HT-29 (cell line): ENCODE results near the gene PIK3AP1. TPM values are rescaled to one million over a fixed set of nuclear protein-coding genes. Genes with fewer than 3 reads are reported as not detected.

Experiments
- DNase-seq: peaks from one replicate; pipeline ENCODE4 v3.0.0-alpha.2; 2015; ENCODE audit warnings: low spot score
- total RNA-seq: library from RNA; depleted of rRNA; stranded (reverse); fragments of >200 nt; shearing (Covaris generic); gene quantifications from 2 replicates; pipeline ENCODE4 v1.2.3, GENCODE V29; 2014

PIK3AP1 gene
- total RNA-seq, 1 experiment from 2014 or later, result 12.8 TPM

DNA sequence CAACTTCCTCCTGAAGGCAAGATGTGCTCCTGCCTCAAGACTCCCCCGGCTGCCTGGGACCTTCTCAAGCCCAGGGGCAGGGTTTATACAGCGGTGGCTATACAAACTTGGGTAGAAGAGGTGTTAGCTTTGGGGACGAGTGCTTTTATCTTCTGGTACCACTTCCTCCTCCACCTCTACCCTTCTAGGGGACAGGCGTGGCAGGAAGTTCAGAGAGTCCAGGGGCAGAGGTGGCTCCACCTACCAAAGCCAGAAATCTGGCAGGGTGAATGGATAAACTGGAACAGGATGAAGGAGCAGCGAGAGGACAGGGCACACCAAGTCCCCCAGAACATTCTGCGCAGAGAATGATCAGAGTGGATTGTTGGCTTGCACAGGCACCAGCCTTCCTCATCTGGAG, 109.5 kb downstream of the PIK3AP1 start:
- peak; percentile 40 for DNase-seq

DNA sequence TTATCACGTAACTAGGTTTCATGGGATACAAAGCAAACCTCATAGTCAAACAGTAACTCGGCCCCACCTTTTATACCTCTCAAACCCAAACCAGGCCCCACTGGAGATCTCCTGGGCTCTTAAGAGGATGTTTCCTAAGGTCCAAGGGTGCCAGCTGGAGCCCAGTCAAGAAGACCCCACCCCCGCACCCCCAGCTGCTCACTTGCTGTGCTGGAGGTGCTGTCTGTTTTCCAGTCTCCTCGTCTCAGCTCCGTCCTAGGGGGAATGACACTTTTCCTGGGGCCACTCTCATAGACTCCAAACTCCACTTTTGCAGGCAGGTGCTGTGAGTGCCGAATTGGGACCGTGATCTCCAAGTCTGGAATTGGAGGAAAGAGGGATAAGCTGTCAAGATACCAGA, 110.8 kb downstream of the PIK3AP1 start:
- no peak for DNase-seq

DNA sequence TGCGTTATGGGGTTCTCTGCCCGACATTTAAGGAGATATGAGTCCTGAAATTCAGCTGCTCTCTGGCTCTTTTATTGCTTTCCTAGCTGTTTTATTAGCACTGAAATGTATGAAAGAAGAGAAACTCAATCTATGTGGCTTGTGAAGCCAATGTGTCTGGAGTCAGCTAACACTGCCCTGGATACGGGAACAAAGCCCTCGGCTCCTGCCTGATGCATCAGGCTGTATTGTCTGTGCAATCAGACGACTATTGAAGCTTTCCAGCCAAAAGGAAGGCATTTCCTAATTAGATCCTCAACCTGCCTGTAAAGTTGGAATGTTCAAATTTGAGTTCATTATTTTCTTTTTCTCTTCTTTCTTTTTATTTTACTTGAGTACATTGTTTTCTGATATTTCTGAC, 111.5 kb downstream of the PIK3AP1 start:
- DNase-seq, result no peak

DNA sequence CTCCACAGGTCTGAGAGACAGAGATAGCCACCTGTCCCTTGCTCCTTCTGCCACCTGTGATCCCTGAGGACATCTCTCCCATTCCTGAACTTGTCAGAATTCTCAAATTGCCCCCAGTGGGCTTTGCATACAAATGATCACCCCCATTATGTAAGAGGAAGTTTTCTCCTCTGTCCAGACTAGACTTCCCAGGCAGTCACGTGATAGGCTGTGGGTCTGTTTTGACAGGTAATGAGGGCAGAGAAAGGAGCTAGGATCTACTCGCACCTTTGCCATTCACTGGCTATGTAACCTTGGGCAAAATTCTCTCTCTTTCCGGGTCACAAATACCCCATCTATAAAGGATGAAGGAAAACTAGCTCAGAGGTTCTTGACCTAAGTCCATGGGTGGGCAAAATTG, 112.1 kb downstream of the PIK3AP1 start:
- DNase-seq, result no peak

DNA sequence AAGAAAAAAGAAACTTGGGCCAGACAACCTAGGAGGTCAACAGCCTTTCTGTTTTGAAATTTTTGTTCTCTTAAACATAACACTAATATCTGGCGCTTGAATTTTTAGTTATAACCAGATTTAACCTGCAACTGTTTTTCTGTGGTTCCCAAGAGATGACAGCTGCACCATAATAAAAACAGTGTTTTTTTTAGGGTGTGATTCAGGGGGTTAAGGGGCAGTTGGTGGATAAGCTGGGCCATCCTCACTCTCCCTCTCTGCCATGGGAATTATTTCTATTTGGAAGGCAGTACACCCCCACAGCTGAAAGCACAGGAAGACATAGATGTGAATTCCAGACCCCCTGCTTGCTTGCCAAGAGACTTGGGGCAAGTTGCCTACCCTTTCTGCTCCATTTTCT, 113.4 kb downstream of the PIK3AP1 start:
- no peak for DNase-seq

DNA sequence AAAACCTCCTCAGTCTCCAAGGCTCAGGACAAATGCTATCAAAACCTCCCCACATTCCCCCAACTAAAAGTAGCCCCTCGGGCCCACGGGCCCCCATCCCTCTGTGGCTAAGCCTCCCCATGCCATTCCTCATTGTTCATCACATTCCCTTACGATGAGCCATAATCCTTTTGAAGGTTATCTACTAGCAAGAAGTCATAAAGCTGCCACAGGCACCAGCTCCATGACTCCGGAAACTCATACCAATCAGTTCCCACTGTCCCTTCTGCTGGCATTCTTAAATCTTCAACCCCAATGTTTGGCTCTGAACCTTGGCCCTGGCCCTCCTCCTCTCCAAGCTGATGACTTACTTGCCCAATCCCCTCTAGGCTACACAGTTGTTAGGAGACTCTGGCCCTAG, 114.1 kb downstream of the PIK3AP1 start:
- no peak for DNase-seq

DNA sequence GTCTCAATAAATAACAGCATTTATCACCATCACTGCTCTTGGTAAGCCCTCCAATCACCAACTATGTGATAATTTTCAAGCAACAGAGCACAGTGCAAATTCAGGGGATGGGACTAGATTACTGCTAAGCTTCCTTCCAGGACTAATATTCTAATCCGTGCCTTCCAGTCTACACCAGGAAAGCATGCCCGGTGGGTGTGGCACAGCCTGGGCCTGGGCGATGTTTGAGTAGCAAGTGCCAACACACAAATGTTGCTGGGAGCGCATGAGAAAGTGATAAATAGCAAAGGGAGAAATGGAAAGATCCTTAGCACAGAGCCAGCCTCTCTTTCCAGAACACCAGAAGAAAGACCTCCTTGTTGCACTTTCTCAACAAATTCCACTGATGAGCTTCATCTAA, 120.0 kb downstream of the PIK3AP1 start:
- no peak for DNase-seq

DNA sequence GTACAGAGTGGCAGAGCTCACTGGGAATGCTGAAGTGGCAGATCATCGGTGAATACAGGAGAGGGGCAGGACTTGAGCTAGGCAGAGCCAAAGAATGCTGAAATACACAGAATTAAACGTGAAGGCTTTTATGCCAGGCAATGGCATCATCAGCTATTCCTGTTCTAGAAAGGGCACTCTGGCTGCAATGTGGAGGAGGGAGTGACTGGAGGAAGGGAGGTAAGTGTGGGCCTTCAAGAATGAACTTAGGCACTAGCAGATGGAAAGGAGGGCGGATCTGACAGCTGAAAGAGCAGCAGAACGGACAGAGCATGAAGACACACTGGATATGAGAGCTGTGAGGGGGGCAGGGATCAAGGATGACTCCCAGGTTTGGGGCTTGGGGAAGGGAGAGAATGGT, 121.5 kb downstream of the PIK3AP1 start:
- DNase-seq, result no peak

DNA sequence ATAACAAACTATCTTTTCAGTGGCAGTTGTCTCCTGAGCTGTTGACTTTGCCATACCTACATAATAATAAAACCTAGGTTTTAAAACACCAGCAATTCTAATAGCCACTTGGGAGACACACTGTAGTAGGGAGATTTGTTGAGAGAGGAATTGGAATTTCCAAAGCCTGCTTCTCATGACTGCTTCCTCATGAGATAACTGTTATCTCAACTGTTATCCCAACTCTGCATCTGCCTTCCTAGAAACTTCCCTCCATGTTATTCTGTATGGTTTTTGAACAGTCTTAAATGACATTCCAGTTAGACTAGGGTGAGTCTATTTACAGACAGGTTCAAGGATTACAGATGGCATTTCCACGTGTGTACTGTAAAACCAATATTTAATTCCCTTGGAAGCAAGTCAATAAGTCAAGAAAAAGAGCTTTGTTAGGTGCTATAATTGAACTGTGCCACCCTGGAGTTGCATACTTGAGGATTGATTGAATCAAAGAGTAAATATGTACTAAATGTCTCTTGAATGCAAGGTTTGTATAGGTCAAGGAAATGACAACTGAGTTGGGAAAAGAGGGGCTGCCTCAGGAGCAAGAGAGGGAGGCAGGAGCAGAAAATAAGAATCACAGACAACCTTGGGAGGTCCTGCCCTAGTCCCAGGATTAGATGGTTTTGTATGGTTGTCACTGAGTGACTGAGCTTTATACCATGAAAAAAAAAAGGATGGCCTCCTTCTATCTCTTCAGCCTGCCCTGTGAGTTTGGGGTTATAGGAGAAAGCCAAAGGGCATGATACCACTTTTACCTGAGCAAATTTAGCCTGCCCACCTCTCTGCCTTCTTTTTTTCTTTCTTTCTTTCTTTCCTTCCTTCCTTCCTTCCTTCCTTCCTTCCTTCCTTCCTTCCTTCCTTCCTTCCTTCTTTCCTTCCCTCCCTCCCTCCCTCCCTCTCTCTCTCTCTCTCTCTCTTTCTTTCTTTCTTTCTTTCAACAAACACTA, 123.6 kb downstream of the PIK3AP1 start:
- DNase-seq, result peak; percentile 39

DNA sequence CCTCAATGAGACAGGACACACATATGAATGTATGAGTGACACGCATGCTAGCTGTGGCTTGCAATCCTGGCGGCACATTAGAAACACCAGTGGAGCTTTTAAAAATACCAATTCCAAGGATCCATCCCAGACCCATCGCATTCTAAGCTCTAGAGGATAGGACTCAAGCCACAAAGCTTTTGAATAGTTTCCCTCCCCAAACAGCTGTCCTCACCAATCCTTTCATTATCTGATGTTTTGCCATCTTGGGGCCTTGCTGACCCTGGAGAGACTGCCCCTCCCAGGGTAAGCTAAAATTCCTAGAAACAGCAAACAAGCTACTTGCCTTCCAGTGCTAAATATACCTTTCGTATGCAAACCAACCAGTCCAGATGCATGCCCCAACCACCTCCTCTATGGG, 124.6 kb downstream of the PIK3AP1 start:
- no peak for DNase-seq

DNA sequence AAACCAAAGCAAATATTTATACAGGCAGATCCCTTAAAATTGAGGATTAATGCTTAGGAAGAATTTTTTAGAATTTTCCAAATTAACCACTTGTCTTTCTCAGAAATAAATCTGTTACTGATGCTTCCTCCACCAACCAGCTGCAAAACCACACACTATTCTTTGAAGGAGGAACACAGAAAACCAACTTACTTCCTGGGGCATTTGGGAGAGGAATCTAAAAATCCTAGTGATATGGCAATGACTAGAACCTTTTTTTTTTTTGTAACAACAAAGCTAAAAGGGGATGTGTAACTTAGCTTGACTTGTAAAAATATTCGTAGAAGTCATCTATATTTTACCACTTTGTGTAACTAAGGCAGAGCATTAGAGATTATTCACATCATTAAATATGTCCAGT, 128.4 kb downstream of the PIK3AP1 start:
- DNase-seq, result no peak

DNA sequence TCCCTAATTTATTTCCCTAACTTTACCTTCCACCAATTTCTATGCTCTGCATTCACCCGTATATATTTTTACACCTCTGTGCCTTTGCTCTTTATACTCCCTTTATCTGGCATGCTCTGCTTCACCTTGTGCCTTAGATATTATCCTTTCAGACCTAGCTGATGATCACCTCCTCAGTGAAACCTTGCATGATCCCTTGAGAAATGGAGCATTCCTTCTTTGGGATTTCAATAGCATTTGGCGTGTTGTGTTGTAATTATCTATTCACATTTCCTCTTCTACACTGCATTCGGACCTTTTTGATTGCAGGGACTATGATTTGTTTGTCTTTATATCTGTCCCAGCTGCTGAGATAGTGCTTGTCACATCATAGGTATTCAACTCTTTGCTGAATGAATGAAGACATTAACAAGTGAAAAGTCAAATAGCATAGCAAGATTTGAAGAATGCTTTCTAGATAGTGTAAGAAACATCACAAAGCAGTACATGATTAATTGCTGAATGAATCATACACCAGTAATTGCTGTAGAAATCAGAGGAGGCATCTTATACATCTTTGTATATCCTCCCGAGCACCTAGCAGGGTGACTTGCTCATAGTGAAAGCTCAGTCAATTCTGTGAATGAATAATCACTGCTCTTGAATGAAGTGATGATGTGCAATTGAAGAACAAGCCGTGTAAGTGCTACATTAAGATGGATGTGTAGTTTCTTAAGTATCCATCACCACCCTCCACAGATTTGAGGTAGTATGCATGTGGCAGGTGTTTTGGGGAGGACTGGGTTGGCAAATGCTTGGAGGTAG, 131.5 kb downstream of the PIK3AP1 start:
- DNase-seq, result no peak

DNA sequence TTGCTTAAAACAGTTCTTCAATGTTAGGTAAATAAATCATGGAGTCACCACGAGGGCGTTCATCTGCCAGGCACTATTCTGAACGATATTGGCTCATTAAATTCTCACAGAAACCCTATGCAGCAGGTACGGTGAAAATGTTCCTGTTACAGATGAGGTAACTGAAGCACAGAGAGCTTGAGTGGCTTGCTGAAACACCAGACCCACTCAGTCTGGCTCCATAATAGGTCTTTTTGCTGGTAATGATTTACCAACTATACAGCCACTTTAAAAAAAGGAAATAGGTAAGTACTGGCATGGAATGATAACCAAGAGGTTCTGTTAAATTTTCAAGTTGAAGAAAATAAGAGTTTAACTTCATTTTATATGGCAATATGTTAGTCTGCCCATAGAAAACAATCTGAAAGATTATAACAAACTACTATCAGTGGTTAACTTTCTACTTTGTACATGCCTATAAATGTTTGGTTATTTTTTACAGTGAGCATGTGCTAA, 132.2 kb downstream of the PIK3AP1 start:
- peak; percentile 45 for DNase-seq

DNA sequence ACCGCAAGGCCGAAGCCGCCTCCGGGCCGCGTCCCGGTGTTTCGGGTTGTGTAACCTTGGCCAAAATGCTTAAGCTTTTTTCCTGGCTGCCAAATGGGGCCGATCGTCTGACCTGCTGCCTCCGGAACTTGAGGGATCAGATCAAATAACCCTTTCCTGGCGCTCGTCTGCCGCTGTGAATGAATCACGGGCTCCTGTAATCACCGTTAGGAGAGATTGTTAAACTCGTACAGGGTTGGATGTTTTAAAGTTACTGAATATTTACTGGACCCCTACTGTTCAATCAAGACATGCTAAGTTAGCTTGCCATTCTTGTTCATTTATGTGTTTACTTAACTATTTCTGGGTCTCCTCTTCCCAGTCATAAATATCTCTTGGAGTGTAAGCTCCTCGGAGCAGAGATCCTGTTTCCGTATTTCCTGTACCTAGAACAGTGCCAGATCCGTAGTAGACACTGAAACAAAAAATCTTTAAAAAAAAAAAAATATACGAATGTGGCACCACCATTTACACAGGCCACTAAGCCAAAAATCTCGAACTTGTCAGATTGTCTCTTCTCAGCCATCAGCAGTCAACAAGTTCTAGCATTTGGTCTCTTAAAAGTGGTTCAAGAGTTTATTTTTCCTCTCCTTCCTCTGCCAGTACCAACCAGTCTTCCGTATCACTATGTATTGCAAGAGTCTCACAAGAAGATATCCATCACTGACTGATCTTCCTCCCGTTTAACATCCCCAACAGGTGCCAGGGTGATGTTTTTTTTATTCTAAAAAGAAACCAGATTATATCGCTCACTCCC, 132.9 kb downstream of the PIK3AP1 start:
- DNase-seq, result peak; percentile 80

DNA sequence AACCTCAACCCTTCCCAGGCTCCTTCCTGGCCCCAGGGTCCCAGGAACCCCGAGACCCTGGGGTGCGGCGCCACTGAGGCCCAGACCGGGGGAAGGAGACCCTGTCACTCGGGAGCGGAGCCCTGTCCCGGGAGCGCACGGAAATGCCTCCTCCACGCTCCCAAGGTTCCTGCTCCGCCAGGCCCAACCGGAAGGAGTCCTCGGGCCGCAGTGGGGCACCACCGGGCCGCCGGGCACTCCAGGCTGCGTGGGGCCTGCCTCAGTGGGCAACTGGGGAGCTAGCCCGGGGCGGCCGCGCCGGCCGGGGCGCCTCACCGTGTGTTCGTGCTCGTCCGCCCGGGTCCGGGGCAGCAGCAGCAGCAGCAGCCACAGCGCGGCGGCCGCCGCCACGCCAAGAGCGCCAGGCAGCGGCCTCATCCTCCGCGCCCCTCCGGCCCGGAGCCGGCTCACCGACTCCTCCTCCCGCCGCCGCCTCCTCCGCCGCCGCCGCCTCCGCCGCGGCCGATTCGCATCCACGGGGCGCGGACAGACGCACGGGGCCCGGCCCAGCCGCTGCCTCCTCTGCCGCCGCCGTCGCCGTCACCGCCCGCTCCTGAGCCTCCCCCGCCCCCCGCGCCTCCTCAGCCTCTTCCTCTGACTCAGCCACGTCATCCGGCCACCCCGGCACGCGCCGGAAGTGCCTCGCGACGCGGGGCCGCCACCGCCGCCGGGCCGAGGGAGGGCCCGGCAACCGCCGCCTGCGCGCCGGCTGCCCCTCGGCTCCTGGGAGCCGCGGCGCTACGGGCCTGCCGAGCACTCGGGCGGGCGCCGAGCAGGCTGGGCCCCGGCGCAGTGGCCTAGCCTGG, 133.7 kb downstream of the PIK3AP1 start, which contains the start of gene TM9SF3:
Gene TM9SF3 (minus strand): TSS at position 594 of the 845 bp plus-strand sequence. CDS start 177 bp downstream, at position 417.
- DNase-seq, result peak; percentile 85

DNA sequence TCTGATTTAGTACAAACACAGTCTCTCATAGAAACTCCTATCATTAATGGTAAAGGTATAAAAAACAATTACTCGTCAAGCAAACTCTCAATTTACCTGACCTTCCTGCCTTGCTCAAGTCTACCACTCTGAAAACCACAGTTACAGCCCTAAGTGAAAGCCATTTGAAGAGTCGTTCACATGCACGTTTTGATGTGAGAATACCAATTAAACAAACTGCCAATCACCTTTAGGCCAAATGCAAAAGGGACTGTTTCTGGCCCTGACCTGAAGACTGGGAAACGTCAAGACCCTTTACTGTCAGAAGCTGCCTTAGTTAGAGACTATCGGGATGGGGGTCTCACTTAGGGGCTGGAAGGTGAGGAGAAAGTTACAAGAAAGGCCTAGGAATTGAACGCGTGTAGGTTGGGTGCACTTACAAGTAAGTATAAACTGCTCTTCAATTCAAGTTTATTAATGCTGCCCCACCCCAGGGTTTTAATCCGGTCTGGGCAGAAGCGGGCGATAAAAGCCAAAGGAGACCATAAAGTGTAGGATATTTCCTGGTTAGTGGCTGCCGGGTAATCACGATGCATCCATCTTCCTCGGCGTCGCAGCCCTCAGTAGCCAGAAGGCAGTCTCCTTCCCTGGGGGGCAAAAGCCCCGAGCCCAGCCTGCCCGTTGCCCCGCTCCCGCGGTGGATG, 134.4 kb downstream of the PIK3AP1 start:
- peak; percentile 81 for DNase-seq

DNA sequence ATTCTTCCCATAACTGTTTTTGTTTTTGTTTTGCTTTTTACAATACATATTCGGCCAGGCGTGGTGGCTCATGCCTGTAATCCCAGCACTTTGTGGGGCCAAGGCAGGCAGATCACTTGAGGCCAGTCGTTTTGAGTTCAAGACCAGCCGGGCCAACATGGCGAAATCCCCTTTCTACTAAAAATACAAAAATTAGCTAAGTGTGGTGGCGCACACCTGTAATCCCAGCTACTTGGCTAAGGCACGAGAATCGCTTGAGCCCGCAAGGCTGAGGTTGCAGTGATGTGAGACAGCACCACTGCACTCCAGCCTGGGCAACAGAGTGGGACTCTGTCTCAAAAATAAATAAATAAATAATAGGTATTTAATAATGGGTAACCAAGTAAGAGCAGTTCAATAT, 135.8 kb downstream of the PIK3AP1 start:
- no peak for DNase-seq

DNA sequence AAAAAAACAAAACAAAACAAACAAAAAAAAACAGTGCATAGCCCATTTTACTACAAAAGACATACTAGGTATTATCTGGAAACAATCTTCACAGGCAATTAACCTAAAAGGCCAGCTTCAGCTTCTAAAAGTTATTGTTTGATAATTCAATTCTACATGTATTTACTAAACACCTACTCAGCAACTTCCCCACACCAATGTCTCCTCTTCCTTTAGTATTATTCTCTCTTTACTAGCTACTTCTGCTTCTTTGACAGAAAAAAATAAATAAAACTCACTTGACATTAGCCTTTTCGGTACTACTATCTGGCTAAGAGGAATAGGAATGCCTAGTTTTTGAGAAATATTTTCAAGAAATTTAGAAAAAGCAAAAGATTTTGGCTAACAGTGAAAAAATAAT, 136.3 kb downstream of the PIK3AP1 start:
- DNase-seq, result no peak

DNA sequence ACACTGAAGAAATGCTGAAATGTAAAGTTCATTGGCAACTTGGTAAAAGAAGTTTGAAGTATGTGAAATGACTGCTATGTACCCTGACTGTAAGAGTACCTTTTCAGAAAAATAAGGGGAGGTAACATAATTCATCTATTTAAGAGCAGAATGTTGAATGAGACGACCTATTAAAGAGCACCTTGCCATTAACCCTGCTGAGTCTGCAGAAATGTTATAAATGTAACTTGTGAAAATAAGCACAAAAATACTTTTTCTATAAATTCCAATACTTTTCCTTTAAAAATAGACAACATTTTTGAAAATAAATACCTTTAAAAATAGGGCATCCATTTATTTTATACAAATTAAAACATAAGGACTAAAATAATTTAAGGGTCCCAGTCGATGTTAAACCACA, 141.2 kb downstream of the PIK3AP1 start:
- DNase-seq, result no peak

DNA sequence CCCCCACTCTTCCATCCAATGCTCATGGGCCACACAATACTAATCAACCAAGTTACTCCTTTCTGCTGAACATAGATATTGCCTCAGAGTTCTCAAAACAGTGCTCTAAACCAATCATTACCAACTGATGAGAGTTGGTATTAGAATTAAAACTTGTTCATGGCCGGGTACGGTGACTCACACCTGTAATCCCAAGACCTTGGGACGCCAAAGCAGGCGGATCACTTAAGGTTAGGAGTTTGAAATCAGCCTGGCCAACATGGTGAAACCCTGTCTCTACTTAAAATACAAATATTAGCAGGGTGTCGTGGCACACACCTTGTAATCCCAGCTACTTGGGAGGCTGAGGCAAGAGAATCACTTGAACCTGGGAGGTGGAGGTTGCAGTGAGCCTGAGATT, 141.7 kb downstream of the PIK3AP1 start:
- no peak for DNase-seq
